Aorta (tissue), 5 donors: ENCODE results near the gene SHPK. TPM values are rescaled to one million over a fixed set of nuclear protein-coding genes. Genes with fewer than 3 reads are reported as not detected.

Experiments
- ATAC-seq: fragments of 200-7000 bp; cut with Tn5 transposase; one replicate; pipeline ENCODE4 v1.9.1; 2022; ENCODE audit warnings: moderate library complexity; ENCODE audit not compliant: low FRiP score
- DNase-seq, 2 donors: peaks; one replicate each; pipeline ENCODE4 v3.0.0-alpha.2; 2020
- H3K27ac ChIP-seq, 2 donors: one replicate each; pipeline ENCODE4 v1.5.1; 2013; ENCODE audit warnings: low read length in 2 of 2, mild to moderate bottlenecking in 2 of 2, moderate library complexity in 2 of 2, control low read depth in 1 of 2, inconsistent platforms in 1 of 2, low read depth in 1 of 2
- H3K27me3 ChIP-seq, 2 donors: one replicate each; pipeline ENCODE4 v1.6.1; 2013; ENCODE audit warnings: control low read depth in 1 of 2, low read length in 1 of 2, mild to moderate bottlenecking in 1 of 2, moderate library complexity in 1 of 2; ENCODE audit not compliant: insufficient read depth in 2 of 2, control insufficient read depth in 1 of 2
- H3K36me3 ChIP-seq, 2 donors: one replicate each; pipeline ENCODE4 v1.6.1; 2013; ENCODE audit warnings: control low read depth in 1 of 2, low read length in 1 of 2, mild to moderate bottlenecking in 1 of 2; ENCODE audit not compliant: insufficient read depth in 2 of 2, control insufficient read depth in 1 of 2
- H3K4me1 ChIP-seq, 2 donors: one replicate each; pipeline ENCODE4 v1.6.1; 2013; ENCODE audit warnings: low read length in 2 of 2, control low read depth in 1 of 2, mild to moderate bottlenecking in 1 of 2, moderate library complexity in 1 of 2; ENCODE audit not compliant: insufficient read depth in 2 of 2, control insufficient read depth in 1 of 2
- H3K4me3 ChIP-seq, 2 donors: one replicate each; pipeline ENCODE4 v1.5.1; 2013; ENCODE audit warnings: low read length in 2 of 2, control low read depth in 1 of 2, mild to moderate bottlenecking in 1 of 2
- H3K9me3 ChIP-seq: one replicate; pipeline ENCODE4 v1.6.1; 2013; ENCODE audit warnings: mild to moderate bottlenecking, low read length; ENCODE audit not compliant: control insufficient read depth
- WGBS, 2 donors: extraction: QIAGEN DNeasy Blood & Tissue Kit; methylation state at CpG; one replicate each; pipeline ENCODE4 v1.1.7; 2013; 5-methylcytosine and 5-hydroxymethylcytosine counted together
- intact Hi-C, 2 donors: fragments of 100-400 bp; cut with DNase I; formaldehyde crosslinking; loops; one replicate each; pipeline versions ENCODE4 v1.14.2 to v1.15.0; 2022
- polyA plus RNA-seq, 2 donors: library from polyadenylated mRNA; stranded (reverse); fragments of 200-250 nt; gene quantifications; one replicate each; pipeline ENCODE4 v1.2.3, GENCODE V29; 2013
- total RNA-seq, 2 donors: library from RNA; stranded (reverse); fragmentation: NEBNext Ultra II Directional; extraction: Animal tissue kit (Norgen Biotek cat#: 25700); gene quantifications; one replicate each; pipeline ENCODE4 v1.2.1, GENCODE V29; 2021
- donor health status: healthy with polysubstance abuse.
- donor health status: Bipolar disorder and iron deficiency.
- donor health status: DM: no; HTN: no; CAD: no.
- donor health status: DM: no; HTN: no; CAD: no.
- donor health status: DM: yes; HTN: yes; CAD: no.

SHPK gene
- total and polyA plus RNA-seq, 4 donors = 4.3 to 15.8 (median 7.1) TPM

- H3K4me3 ChIP-seq = no peak overlapping the region
- ATAC-seq (no peak), DNase-seq (peak in 1 of 2 donors; percentile 44)
- H3K36me3 ChIP-seq = no peaks in the 10 kb centered on the region
- no peak overlapping the region for H3K27ac ChIP-seq
- WGBS, 2 donors = 67 to 74% methylated on average over 16 of the region's 16 CpGs
- intact Hi-C loops = no loop called here
- H3K27me3 ChIP-seq = no peaks in the 10 kb centered on the region
- no peaks in the 10 kb centered on the region for H3K4me1 ChIP-seq
- no peaks in the 10 kb centered on the region for H3K9me3 ChIP-seq
Measured at GRCh38 chr17:3602499-3602898, 33.6 kb downstream of the SHPK start.

DNA sequence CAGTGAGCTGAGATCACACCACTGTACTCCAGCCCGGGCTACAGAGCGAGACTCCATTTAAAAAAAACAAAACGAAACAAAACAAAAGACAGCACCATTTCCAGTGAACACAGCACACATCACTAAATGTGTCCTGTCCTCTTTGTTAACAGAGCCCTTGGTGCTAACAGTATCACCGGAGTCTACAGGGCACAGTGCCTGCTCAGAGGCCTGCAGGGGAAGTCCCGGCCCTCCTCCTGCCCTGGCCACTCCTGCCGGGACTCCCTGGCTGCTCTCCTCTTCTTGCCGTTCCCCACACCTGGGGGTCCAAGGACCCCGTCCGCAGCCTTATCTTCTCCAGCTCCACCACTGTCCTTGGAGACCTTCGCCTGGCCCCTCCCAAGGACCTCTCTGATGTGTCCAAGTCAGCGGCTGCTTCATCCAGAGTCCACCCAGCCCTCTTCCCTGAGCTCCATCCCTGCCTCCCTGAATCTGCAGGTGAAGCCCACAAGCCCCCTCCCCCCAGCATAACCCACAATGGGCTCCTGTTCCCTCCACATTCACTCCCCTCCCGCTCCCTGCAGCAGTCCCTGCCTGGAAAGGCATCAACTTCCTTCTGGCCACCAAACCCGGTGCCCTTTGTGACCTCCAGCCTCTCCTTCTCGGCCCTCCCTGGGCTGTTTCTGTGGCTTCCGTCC is 35.4 kb downstream of the SHPK start:
- Histone ChIP-seq H3K9me3 (no peaks in the 10 kb centered on the region), H3K4me3 (no peak overlapping the region), H3K36me3 (no peaks in the 10 kb centered on the region), H3K4me1 (no peaks in the 10 kb centered on the region), H3K27me3 (no peaks in the 10 kb centered on the region), H3K27ac (no peak overlapping the region)
- 90 to 92% methylated on average over 15 of the region's 15 CpGs for WGBS, 2 donors
- DNase-seq (no peak), ATAC-seq (no peak)
- intact Hi-C loops = no loop called here

DNA sequence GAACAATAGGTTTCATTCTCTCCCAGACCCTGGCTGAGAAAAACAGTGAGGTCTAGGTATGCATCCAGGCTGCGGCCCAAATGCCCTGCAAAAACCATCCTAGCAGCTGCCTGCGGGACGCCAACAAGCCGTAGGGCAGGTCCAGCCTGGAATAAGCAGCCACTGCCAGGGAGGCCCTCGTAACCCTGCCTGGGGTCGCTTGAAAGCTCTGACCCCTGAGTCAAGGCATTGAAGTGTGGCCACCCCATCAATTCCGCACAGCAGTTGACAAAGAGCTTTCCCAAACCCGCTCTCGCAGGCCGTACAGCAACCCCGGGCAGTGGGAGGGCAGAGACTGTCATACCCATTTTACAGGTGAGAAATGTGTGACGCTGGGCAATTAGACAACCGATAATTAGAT is 38.0 kb downstream of the SHPK start:
- Histone ChIP-seq H3K4me3 (no peak overlapping the region), H3K9me3 (no peaks in the 10 kb centered on the region), H3K36me3 (no peaks in the 10 kb centered on the region), H3K27ac (no peak overlapping the region), H3K4me1 (no peaks in the 10 kb centered on the region), H3K27me3 (no peaks in the 10 kb centered on the region)
- WGBS, 2 donors = 84 to 86% methylated on average over 13 of the region's 13 CpGs
- intact Hi-C loops = no loop called here
- ATAC-seq (no peak), DNase-seq (no peak)

- ATAC-seq = no peak
Measured at GRCh38 chr17:3596804-3597464, 39.1 kb downstream of the SHPK start.

DNA sequence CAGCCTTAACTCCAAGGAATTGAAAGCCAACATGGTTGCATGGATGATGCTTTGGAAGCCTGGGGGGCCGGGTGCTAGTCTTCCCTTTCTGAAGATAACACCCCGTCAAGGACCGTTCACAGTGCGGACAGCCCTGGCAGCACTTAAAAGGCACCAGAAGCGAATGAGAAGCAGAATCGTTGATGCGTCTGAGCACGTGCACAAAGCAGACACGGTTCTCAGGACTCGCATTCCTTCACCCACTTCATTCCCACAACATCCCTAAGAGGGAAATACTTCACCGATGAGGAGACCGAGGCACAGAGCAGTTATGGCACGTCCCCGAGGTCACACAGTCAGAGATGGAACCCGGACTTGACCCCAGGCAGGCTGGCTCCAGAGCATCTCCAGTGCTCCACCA is 41.1 kb downstream of the SHPK start:
- Histone ChIP-seq H3K4me1 (no peaks in the 10 kb centered on the region), H3K36me3 (peaks cover 0 to under 1% of the 10 kb centered on the region in 2 donors), H3K9me3 (no peaks in the 10 kb centered on the region), H3K27ac (no peak overlapping the region), H3K4me3 (no peak overlapping the region), H3K27me3 (no peaks in the 10 kb centered on the region)
- intact Hi-C loops = no loop called here
- no peak for ATAC-seq
- no peak for DNase-seq
- WGBS, 2 donors = 88 to 89% methylated on average over 15 of the region's 15 CpGs

More at GRCh38 chr17:3596804-3597464, 39.1 kb downstream of the SHPK start:
- intact Hi-C loops = no loop called here
- no peaks in the 10 kb centered on the region for H3K4me1 ChIP-seq
- DNase-seq = no peak
- H3K27me3 ChIP-seq = no peaks in the 10 kb centered on the region
- no peak overlapping the region for H3K4me3 ChIP-seq
- WGBS, 2 donors = 72 to 84% methylated on average over 27 of the region's 27 CpGs
- H3K36me3 ChIP-seq = no peaks in the 10 kb centered on the region
- H3K27ac ChIP-seq = no peak overlapping the region
- no peaks in the 10 kb centered on the region for H3K9me3 ChIP-seq

GRCh38 chr17:3594051-3594800 is 41.8 kb downstream of the SHPK start:
- no peak overlapping the region for H3K4me3 ChIP-seq
- no peaks in the 10 kb centered on the region for H3K4me1 ChIP-seq
- H3K36me3 ChIP-seq = peaks cover 0 to 2% of the 10 kb centered on the region in 2 donors
- DNase-seq = no peak
- WGBS, 2 donors = 58 to 75% methylated on average over 11 of the region's 11 CpGs
- intact Hi-C loops = no loop called here
- no peaks in the 10 kb centered on the region for H3K27me3 ChIP-seq
- no peak for ATAC-seq
- H3K9me3 ChIP-seq = no peaks in the 10 kb centered on the region
- no peak overlapping the region for H3K27ac ChIP-seq

DNA sequence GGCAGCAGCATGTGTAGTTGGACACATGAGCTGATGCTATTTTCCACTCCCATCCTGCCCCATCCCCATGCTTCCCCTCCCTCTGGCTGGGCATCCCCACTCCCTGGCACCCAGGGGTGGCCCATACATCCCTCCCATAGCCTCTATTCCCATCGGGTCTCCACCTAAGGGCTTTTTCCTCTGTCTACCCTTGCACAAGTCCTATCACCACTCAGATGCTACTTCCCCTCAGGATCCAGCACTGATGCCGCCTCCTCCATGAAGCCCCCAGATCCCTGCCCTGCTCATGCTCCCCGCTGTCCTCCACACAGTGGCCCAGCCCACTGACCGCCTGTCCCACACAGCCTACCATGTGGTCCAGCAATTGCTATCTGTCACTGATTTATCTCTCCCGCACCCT is 42.7 kb downstream of the SHPK start:
- Histone ChIP-seq H3K4me1 (no peaks in the 10 kb centered on the region), H3K36me3 (peaks cover 0 to 2% of the 10 kb centered on the region in 2 donors), H3K27me3 (no peaks in the 10 kb centered on the region), H3K9me3 (no peaks in the 10 kb centered on the region), H3K4me3 (no peak overlapping the region), H3K27ac (no peak overlapping the region)
- intact Hi-C loops = no loop called here
- ATAC-seq (no peak), DNase-seq (peak in 1 of 2 donors; percentile 65)
- WGBS, 2 donors = 93 to 94% methylated on average over 5 of the region's 5 CpGs

DNA sequence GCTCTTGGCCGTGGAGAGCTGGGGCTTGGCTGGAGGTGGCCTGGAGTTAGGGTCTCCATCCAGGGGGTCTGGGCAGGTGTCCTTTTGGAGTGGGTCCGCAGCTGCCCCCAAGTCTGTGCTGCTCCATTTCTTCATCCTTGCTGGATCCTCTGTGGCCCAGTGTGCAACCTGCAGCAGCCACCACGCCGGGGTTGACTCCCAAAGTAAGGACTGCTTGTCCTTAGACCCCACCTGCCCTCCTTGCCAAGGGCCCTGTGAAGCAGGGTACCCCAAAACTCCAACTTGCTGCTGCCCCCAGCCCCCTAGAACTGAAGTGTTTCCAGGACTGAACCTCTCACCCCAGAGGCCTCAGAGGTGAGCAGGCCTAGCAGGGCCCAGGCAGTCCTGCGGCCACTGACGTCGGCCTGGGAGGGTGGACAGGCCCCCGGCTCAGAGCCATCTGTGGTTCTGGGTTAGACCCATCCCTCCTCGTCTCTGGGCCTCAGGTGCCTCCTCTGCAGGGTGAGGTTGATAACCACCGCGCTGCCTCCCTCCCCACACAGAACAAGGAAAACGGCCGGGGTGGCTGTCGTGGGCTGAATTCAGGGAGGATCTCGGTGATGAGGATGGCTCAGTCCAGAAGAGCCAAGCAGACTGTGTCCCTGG is 43.7 kb downstream of the SHPK start:
- intact Hi-C loops = no loop called here
- Histone ChIP-seq H3K27me3 (no peaks in the 10 kb centered on the region), H3K9me3 (no peaks in the 10 kb centered on the region), H3K36me3 (peaks cover 0 to 2% of the 10 kb centered on the region in 2 donors), H3K4me1 (no peaks in the 10 kb centered on the region), H3K27ac (no peak overlapping the region), H3K4me3 (no peak overlapping the region)
- ATAC-seq = no peak
- WGBS, 2 donors = 93 to 94% methylated on average over 14 to 15 of the region's 15 CpGs
- peak in 1 of 2 donors; percentile 73 for DNase-seq
